Measurements from ENCODE around the gene GALNT8. TPM values are rescaled to one million over a fixed set of nuclear protein-coding genes. Genes with fewer than 3 reads are reported as not detected.

GALNT8 gene
- total and polyA plus RNA-seq, 9 of the 15 experiments (the other 6 are each of a cell fraction or from before 2014, with no cell fraction given): 0.11 to 0.23 (median 0.21) TPM; not detected in 6

- TF ChIP-seq PREB (CRISPR knock-in tag; IDR thresholded peaks at IDR 0.05): no peak
- TF ChIP-seq KDM2B (CRISPR knock-in tag; IDR thresholded peaks at IDR 0.05): no peak
- TF ChIP-seq ATF2 (CRISPR knock-in tag; IDR thresholded peaks at IDR 0.05): no peak
- no peak for TF ChIP-seq ZNF699 (CRISPR knock-in tag; IDR thresholded peaks at IDR 0.05; ENCODE audit: insufficient replicate concordance)
- no peak for TF ChIP-seq HDAC8 (tag; IDR thresholded peaks at IDR 0.05)
- TF ChIP-seq ZC3H4 (CRISPR knock-in tag; IDR thresholded peaks at IDR 0.05; ENCODE audit: borderline replicate concordance): no peak
- no peak for TF ChIP-seq CBFB (CRISPR knock-in tag; IDR thresholded peaks at IDR 0.05)
- no peak for TF ChIP-seq JUNB (CRISPR knock-in tag; conservative IDR thresholded peaks at IDR 0.05)
- no peak for TF ChIP-seq PTBP1 (IDR thresholded peaks at IDR 0.05; ENCODE audit: low read depth, low read length)
- TF ChIP-seq ZNF398 (CRISPR knock-in tag; IDR thresholded peaks at IDR 0.05): no peak
- TF ChIP-seq BCOR (IDR thresholded peaks at IDR 0.05): no peak
Measured at GRCh38 chr12:4809449-4810218, 89.4 kb downstream of the GALNT8 start (continued).

Measured in K562 (cell line).